ENCODE data around the gene RAG2. TPM values are rescaled to one million over a fixed set of nuclear protein-coding genes. Genes with fewer than 3 reads are reported as not detected.

Gene RAG2
- total RNA-seq, 1 donor from 2014 or later: not detected

- no peak for TF ChIP-seq EZH2 (IDR thresholded peaks at IDR 0.05; ENCODE audit: insufficient read depth, low read length)
- no peak for TF ChIP-seq CTCF (IDR thresholded peaks at IDR 0.05; ENCODE audit: insufficient read depth, low read depth, low read length)
- Histone ChIP-seq H4K20me1 (ENCODE audit: insufficient read depth, low read length) (no peaks in the 10 kb centered on the region), H3K27ac (ENCODE audit: low read depth, low read length) (no peak overlapping the region), H3K36me3 (ENCODE audit: insufficient read depth, low read length) (no peaks in the 10 kb centered on the region), H3K4me1 (ENCODE audit: insufficient read depth, low read length) (no peaks in the 10 kb centered on the region), H3K9ac (ENCODE audit: low read length) (no peak overlapping the region), H3K9me3 (ENCODE audit: insufficient read depth, low read depth, low read length) (peaks cover 2% of the 10 kb centered on the region), H3K4me2 (ENCODE audit: low read length) (no peak overlapping the region), H3K4me3 (ENCODE audit: insufficient read depth, low read depth, low read length) (no peak overlapping the region), H2AFZ (ENCODE audit: low read depth, low read length) (no peak overlapping the region), H3K79me2 (ENCODE audit: insufficient read depth, low read length) (no peaks in the 10 kb centered on the region), H3K27me3 (ENCODE audit: insufficient read depth, low read length) (peaks cover 14% of the 10 kb centered on the region)
- no peaks in the 10 kb centered on the region for H3K9me3 Mint-ChIP-seq (ENCODE audit: unreplicated experiment)
- no peaks in the 10 kb centered on the region for H3K36me3 Mint-ChIP-seq (ENCODE audit: low read depth, unreplicated experiment)
- DNase-seq (ENCODE audit: low read depth) (no peak), FAIRE-seq (no peak)
- no peak overlapping the region for H3K4me3 Mint-ChIP-seq (ENCODE audit: unreplicated experiment)
- no peaks in the 10 kb centered on the region for H3K4me1 Mint-ChIP-seq (ENCODE audit: low read depth, unreplicated experiment)
- H3K27ac Mint-ChIP-seq (ENCODE audit: unreplicated experiment): no peak overlapping the region
- H3K27me3 Mint-ChIP-seq (ENCODE audit: low read depth, unreplicated experiment): peaks cover 51% of the 10 kb centered on the region
These were observed 11.5 kb downstream of the RAG2 start for GRCh38 chr11:36586543-36586942.

GRCh38 chr11:36583667-36584066 lies 14.4 kb downstream of the RAG2 start:
- TF ChIP-seq EZH2 (IDR thresholded peaks at IDR 0.05; ENCODE audit: insufficient read depth, low read length): no peak
- no peak for TF ChIP-seq CTCF (IDR thresholded peaks at IDR 0.05; ENCODE audit: insufficient read depth, low read depth, low read length)
- H3K27ac Mint-ChIP-seq (ENCODE audit: unreplicated experiment): no peak overlapping the region
- DNase-seq (ENCODE audit: low read depth): no peak

GRCh38 chr11:36581536-36581935 lies 16.5 kb downstream of the RAG2 start:
- Histone ChIP-seq H3K4me2 (ENCODE audit: low read length) (no peak overlapping the region), H3K9ac (ENCODE audit: low read length) (no peak overlapping the region), H3K27ac (ENCODE audit: low read depth, low read length) (no peak overlapping the region), H2AFZ (ENCODE audit: low read depth, low read length) (no peak overlapping the region), H3K4me1 (ENCODE audit: insufficient read depth, low read length) (peaks cover 14% of the 10 kb centered on the region), H3K79me2 (ENCODE audit: insufficient read depth, low read length) (no peaks in the 10 kb centered on the region), H3K9me3 (ENCODE audit: insufficient read depth, low read depth, low read length) (peaks cover 3% of the 10 kb centered on the region), H3K4me3 (ENCODE audit: insufficient read depth, low read depth, low read length) (no peak overlapping the region), H3K36me3 (ENCODE audit: insufficient read depth, low read length) (no peaks in the 10 kb centered on the region), H4K20me1 (ENCODE audit: insufficient read depth, low read length) (no peaks in the 10 kb centered on the region), H3K27me3 (ENCODE audit: insufficient read depth, low read length) (no peaks in the 10 kb centered on the region)
- H3K4me1 Mint-ChIP-seq (ENCODE audit: low read depth, unreplicated experiment): peaks cover 13% of the 10 kb centered on the region
- FAIRE-seq (no peak), DNase-seq (ENCODE audit: low read depth) (no peak)
- H3K27me3 Mint-ChIP-seq (ENCODE audit: low read depth, unreplicated experiment): peaks cover 9% of the 10 kb centered on the region
- H3K36me3 Mint-ChIP-seq (ENCODE audit: low read depth, unreplicated experiment): no peaks in the 10 kb centered on the region
- H3K27ac Mint-ChIP-seq (ENCODE audit: unreplicated experiment): no peak overlapping the region
- H3K9me3 Mint-ChIP-seq (ENCODE audit: unreplicated experiment): peaks cover 5% of the 10 kb centered on the region
- no peak for TF ChIP-seq CTCF (IDR thresholded peaks at IDR 0.05; ENCODE audit: insufficient read depth, low read depth, low read length)
- no peak for TF ChIP-seq EZH2 (IDR thresholded peaks at IDR 0.05; ENCODE audit: insufficient read depth, low read length)
- H3K4me3 Mint-ChIP-seq (ENCODE audit: unreplicated experiment): no peak overlapping the region

More at GRCh38 chr11:36583667-36584066, 14.4 kb downstream of the RAG2 start:
- Histone ChIP-seq H3K9me3 (ENCODE audit: insufficient read depth, low read depth, low read length) (peaks cover 3% of the 10 kb centered on the region), H3K4me1 (ENCODE audit: insufficient read depth, low read length) (no peaks in the 10 kb centered on the region), H3K36me3 (ENCODE audit: insufficient read depth, low read length) (no peaks in the 10 kb centered on the region), H3K4me3 (ENCODE audit: insufficient read depth, low read depth, low read length) (no peak overlapping the region), H2AFZ (ENCODE audit: low read depth, low read length) (no peak overlapping the region), H3K9ac (ENCODE audit: low read length) (no peak overlapping the region), H4K20me1 (ENCODE audit: insufficient read depth, low read length) (no peaks in the 10 kb centered on the region), H3K4me2 (ENCODE audit: low read length) (no peak overlapping the region), H3K79me2 (ENCODE audit: insufficient read depth, low read length) (no peaks in the 10 kb centered on the region), H3K27ac (ENCODE audit: low read depth, low read length) (no peak overlapping the region), H3K27me3 (ENCODE audit: insufficient read depth, low read length) (peaks cover 4% of the 10 kb centered on the region)
- Mint-ChIP-seq H3K36me3 (ENCODE audit: low read depth, unreplicated experiment) (no peaks in the 10 kb centered on the region), H3K4me3 (ENCODE audit: unreplicated experiment) (no peak overlapping the region), H3K4me1 (ENCODE audit: low read depth, unreplicated experiment) (no peaks in the 10 kb centered on the region), H3K9me3 (ENCODE audit: unreplicated experiment) (peaks cover 5% of the 10 kb centered on the region), H3K27me3 (ENCODE audit: low read depth, unreplicated experiment) (peaks cover 28% of the 10 kb centered on the region)
- no peak for FAIRE-seq
